Measurements from ENCODE around the gene C1orf167.

The C1orf167 gene

GRCh38 chr1:11738096-11738495 lies 23.9 kb upstream of the C1orf167 start:
- no peaks in the 10 kb centered on the region for H3K9me3 ChIP-seq (ENCODE audit: insufficient read depth, low read length)
- H3K4me1 ChIP-seq (ENCODE audit: insufficient read depth, insufficient read length) = peaks cover 7% of the 10 kb centered on the region
- peaks cover 4% of the 10 kb centered on the region for H3K36me3 ChIP-seq (ENCODE audit: insufficient read depth, insufficient read length, low read length)
- H3K27me3 ChIP-seq (ENCODE audit: insufficient read depth, insufficient read length) = no peaks in the 10 kb centered on the region
- TF ChIP-seq SUZ12 (IDR thresholded peaks at IDR 0.05; ENCODE audit: extremely low read depth, insufficient read depth, insufficient read length) (no peak), ZNF274 (IDR thresholded peaks at IDR 0.05; ENCODE audit: low read depth, low read length) (no peak), YY1 (IDR thresholded peaks at IDR 0.05; ENCODE audit: insufficient read depth, insufficient read length) (no peak)
- peak overlapping the region; percentile 32 for H3K9ac ChIP-seq (ENCODE audit: insufficient read length, low read depth)
- no peak for DNase-seq (ENCODE audit: low read depth, low spot score)
- no peak overlapping the region for H3K4me3 ChIP-seq (ENCODE audit: insufficient read length, low read depth)

- TF ChIP-seq SUZ12 (IDR thresholded peaks at IDR 0.05; ENCODE audit: extremely low read depth, insufficient read depth, insufficient read length) = no peak
- TF ChIP-seq ZNF274 (IDR thresholded peaks at IDR 0.05; ENCODE audit: low read depth, low read length) = no peak
- no peak for TF ChIP-seq YY1 (IDR thresholded peaks at IDR 0.05; ENCODE audit: insufficient read depth, insufficient read length)
- no peak for DNase-seq (ENCODE audit: low read depth, low spot score)
- peaks cover 7% of the 10 kb centered on the region for H3K4me1 ChIP-seq (ENCODE audit: insufficient read depth, insufficient read length)
- H3K9me3 ChIP-seq (ENCODE audit: insufficient read depth, low read length) = no peaks in the 10 kb centered on the region
- no peaks in the 10 kb centered on the region for H3K27me3 ChIP-seq (ENCODE audit: insufficient read depth, insufficient read length)
- H3K36me3 ChIP-seq (ENCODE audit: insufficient read depth, insufficient read length, low read length) = peaks cover 4% of the 10 kb centered on the region
- H3K9ac ChIP-seq (ENCODE audit: insufficient read length, low read depth) = no peak overlapping the region
- H3K4me3 ChIP-seq (ENCODE audit: insufficient read length, low read depth) = no peak overlapping the region
These were observed 23.2 kb upstream of the C1orf167 start for GRCh38 chr1:11738783-11739182.

DNA sequence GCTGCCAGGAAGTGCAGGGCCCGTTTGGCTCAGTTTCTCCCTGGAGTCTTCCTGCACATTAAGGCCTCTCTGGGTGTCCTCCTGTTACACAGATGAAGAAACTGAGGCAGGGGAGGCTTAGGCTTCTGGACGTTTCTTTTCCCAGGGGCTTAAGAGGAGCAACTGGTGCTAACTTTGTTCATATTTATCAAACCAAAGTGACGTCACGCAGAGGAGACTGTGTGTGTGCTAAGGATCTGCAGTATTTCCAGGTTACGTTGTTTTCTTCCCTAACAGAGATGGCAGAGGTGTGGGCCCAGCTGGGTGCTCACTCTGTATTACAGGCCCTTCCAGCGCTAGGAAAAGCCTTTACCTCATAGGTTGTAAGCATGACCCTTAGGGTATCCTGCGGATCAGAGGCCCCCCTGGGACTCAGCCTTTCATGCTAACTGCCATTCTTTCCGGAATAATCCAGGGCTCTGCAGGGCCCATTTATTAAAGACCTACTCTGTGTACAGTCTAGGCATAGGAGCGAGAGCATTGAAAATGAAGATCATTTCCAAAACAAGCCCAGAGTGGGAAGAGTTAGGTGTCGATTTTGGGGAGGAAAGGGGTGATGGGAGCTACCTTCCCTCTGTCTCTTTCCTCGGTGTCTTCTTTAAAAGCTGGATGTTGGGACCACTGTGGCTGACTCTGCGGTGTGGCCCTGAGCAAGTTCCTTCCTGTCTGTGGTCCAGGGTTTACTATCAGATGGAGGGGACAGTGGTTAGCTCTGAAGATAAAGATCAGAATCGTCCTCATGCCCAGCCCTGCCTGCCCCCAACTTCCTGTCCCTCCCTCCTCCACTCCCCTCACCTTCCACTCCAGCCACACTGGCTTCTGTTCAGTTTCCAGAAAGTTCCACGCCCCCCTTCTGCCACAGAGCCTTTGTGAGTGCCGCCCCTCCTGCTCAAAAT lies 21.5 kb upstream of the C1orf167 start:
- Histone ChIP-seq H3K4me3 (ENCODE audit: insufficient read length, low read depth) (no peak overlapping the region), H3K4me1 (ENCODE audit: insufficient read depth, insufficient read length) (peaks cover 7% of the 10 kb centered on the region), H3K36me3 (ENCODE audit: insufficient read depth, insufficient read length, low read length) (peaks cover 4% of the 10 kb centered on the region), H3K9ac (ENCODE audit: insufficient read length, low read depth) (no peak overlapping the region), H3K27me3 (ENCODE audit: insufficient read depth, insufficient read length) (no peaks in the 10 kb centered on the region), H3K9me3 (ENCODE audit: insufficient read depth, low read length) (no peaks in the 10 kb centered on the region)
- TF ChIP-seq YY1 (IDR thresholded peaks at IDR 0.05; ENCODE audit: insufficient read depth, insufficient read length) = no peak
- TF ChIP-seq SUZ12 (IDR thresholded peaks at IDR 0.05; ENCODE audit: extremely low read depth, insufficient read depth, insufficient read length) = no peak
- no peak for TF ChIP-seq ZNF274 (IDR thresholded peaks at IDR 0.05; ENCODE audit: low read depth, low read length)
- DNase-seq (ENCODE audit: low read depth, low spot score) = no peak

DNA sequence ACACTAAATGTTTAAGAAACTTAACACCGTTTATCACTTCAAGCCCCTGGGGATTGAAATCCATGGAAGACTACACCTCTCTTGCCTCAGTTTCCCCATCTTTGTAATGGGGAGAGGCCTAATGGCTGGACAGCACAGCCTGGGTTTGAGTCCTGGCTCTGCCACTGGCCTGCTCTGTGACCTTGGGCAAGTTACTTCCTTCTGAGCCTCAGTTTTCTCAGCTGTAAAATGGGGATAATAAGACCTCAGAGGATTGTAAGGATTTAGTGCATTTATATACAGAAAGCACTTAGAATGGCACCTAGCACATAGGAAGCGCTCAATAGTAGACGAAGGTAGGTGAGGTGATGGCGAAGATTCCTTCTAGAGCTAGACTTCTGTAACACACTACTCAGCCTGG lies 20.5 kb upstream of the C1orf167 start:
- peaks cover 7% of the 10 kb centered on the region for H3K4me1 ChIP-seq (ENCODE audit: insufficient read depth, insufficient read length)
- H3K9ac ChIP-seq (ENCODE audit: insufficient read length, low read depth) = peak overlapping the region; percentile 9
- H3K9me3 ChIP-seq (ENCODE audit: insufficient read depth, low read length) = no peaks in the 10 kb centered on the region
- H3K4me3 ChIP-seq (ENCODE audit: insufficient read length, low read depth) = no peak overlapping the region
- peaks cover 9% of the 10 kb centered on the region for H3K36me3 ChIP-seq (ENCODE audit: insufficient read depth, insufficient read length, low read length)
- TF ChIP-seq YY1 (IDR thresholded peaks at IDR 0.05; ENCODE audit: insufficient read depth, insufficient read length) = no peak
- TF ChIP-seq ZNF274 (IDR thresholded peaks at IDR 0.05; ENCODE audit: low read depth, low read length) = no peak
- no peak for TF ChIP-seq SUZ12 (IDR thresholded peaks at IDR 0.05; ENCODE audit: extremely low read depth, insufficient read depth, insufficient read length)
- DNase-seq (ENCODE audit: low read depth, low spot score) = no peak
- H3K27me3 ChIP-seq (ENCODE audit: insufficient read depth, insufficient read length) = no peaks in the 10 kb centered on the region

GRCh38 chr1:11741919-11742558 lies 20.0 kb upstream of the C1orf167 start:
- Histone ChIP-seq H3K4me1 (ENCODE audit: insufficient read depth, insufficient read length) (peaks cover 7% of the 10 kb centered on the region), H3K9me3 (ENCODE audit: insufficient read depth, low read length) (no peaks in the 10 kb centered on the region), H3K9ac (ENCODE audit: insufficient read length, low read depth) (no peak overlapping the region), H3K27me3 (ENCODE audit: insufficient read depth, insufficient read length) (no peaks in the 10 kb centered on the region), H3K4me3 (ENCODE audit: insufficient read length, low read depth) (no peak overlapping the region), H3K36me3 (ENCODE audit: insufficient read depth, insufficient read length, low read length) (peaks cover 9% of the 10 kb centered on the region)
- no peak for TF ChIP-seq SUZ12 (IDR thresholded peaks at IDR 0.05; ENCODE audit: extremely low read depth, insufficient read depth, insufficient read length)
- no peak for TF ChIP-seq YY1 (IDR thresholded peaks at IDR 0.05; ENCODE audit: insufficient read depth, insufficient read length)
- no peak for TF ChIP-seq ZNF274 (IDR thresholded peaks at IDR 0.05; ENCODE audit: low read depth, low read length)
- DNase-seq (ENCODE audit: low read depth, low spot score) = no peak

- no peak for TF ChIP-seq SUZ12 (IDR thresholded peaks at IDR 0.05; ENCODE audit: extremely low read depth, insufficient read depth, insufficient read length)
- TF ChIP-seq YY1 (IDR thresholded peaks at IDR 0.05; ENCODE audit: insufficient read depth, insufficient read length) = no peak
- no peak for TF ChIP-seq ZNF274 (IDR thresholded peaks at IDR 0.05; ENCODE audit: low read depth, low read length)
- peaks cover 25% of the 10 kb centered on the region for H3K36me3 ChIP-seq (ENCODE audit: insufficient read depth, insufficient read length, low read length)
- H3K27me3 ChIP-seq (ENCODE audit: insufficient read depth, insufficient read length) = no peaks in the 10 kb centered on the region
- no peak for DNase-seq (ENCODE audit: low read depth, low spot score)
- no peak overlapping the region for H3K9ac ChIP-seq (ENCODE audit: insufficient read length, low read depth)
- no peaks in the 10 kb centered on the region for H3K9me3 ChIP-seq (ENCODE audit: insufficient read depth, low read length)
- H3K4me1 ChIP-seq (ENCODE audit: insufficient read depth, insufficient read length) = peaks cover 7% of the 10 kb centered on the region
- no peak overlapping the region for H3K4me3 ChIP-seq (ENCODE audit: insufficient read length, low read depth)
These were observed 17.7 kb upstream of the C1orf167 start for GRCh38 chr1:11744287-11744686.

- DNase-seq (ENCODE audit: low read depth, low spot score) = no peak
- no peaks in the 10 kb centered on the region for H3K27me3 ChIP-seq (ENCODE audit: insufficient read depth, insufficient read length)
- no peak overlapping the region for H3K9ac ChIP-seq (ENCODE audit: insufficient read length, low read depth)
- no peak overlapping the region for H3K4me3 ChIP-seq (ENCODE audit: insufficient read length, low read depth)
- peaks cover 43% of the 10 kb centered on the region for H3K36me3 ChIP-seq (ENCODE audit: insufficient read depth, insufficient read length, low read length)
- H3K4me1 ChIP-seq (ENCODE audit: insufficient read depth, insufficient read length) = peaks cover 2% of the 10 kb centered on the region
- H3K9me3 ChIP-seq (ENCODE audit: insufficient read depth, low read length) = no peaks in the 10 kb centered on the region
- TF ChIP-seq YY1 (IDR thresholded peaks at IDR 0.05; ENCODE audit: insufficient read depth, insufficient read length) (no peak), SUZ12 (IDR thresholded peaks at IDR 0.05; ENCODE audit: extremely low read depth, insufficient read depth, insufficient read length) (no peak), ZNF274 (IDR thresholded peaks at IDR 0.05; ENCODE audit: low read depth, low read length) (no peak)
These were observed 15.9 kb upstream of the C1orf167 start for GRCh38 chr1:11746092-11746491.

Measured in NT2/D1 (cell line).